GM18517 (cell line): ENCODE measurements around the gene RAD18.

Experiments
- ATAC-seq: cut with Tn5 transposase; IDR thresholded peaks from one replicate; pipeline ENCODE4 v1.9.1; 2021; ENCODE audit warnings: mild to moderate bottlenecking, moderate library complexity; ENCODE audit not compliant: unreplicated experiment

The RAD18 gene

DNA sequence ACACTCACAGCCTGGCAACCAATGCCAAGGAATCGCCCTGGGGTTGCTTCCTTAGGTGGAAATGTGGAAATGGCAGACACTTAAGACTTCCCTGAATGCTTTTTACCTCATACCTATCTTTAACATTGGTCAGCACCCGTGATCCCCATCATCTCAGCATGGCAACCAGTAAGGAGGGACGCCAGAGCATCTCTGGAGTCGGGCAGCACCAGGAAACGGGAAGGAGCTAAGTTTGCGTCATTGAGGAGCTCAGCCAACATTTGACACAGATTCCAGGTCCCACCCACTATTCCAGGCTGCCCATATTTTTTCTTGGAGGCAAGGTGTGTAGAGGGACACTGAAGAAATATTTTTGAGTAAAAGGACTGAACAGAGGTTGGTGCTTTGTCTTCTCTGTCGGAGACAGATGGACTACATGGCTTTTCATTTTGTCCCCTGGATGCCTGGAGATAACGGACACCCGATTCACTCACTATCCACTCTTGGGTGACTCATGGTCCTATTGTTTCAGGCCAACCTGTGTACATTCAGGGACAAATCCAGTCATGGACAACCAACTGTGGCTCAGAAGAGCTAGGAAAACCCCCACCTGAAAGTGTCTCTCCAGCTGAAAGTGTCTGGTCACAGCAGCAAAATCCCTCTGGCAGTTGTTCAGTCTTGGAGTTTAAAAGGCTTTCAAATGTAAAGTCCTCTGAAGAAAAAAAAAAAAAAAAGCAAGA, 123.5 kb downstream of the RAD18 start:
- ATAC-seq, result no peak

DNA sequence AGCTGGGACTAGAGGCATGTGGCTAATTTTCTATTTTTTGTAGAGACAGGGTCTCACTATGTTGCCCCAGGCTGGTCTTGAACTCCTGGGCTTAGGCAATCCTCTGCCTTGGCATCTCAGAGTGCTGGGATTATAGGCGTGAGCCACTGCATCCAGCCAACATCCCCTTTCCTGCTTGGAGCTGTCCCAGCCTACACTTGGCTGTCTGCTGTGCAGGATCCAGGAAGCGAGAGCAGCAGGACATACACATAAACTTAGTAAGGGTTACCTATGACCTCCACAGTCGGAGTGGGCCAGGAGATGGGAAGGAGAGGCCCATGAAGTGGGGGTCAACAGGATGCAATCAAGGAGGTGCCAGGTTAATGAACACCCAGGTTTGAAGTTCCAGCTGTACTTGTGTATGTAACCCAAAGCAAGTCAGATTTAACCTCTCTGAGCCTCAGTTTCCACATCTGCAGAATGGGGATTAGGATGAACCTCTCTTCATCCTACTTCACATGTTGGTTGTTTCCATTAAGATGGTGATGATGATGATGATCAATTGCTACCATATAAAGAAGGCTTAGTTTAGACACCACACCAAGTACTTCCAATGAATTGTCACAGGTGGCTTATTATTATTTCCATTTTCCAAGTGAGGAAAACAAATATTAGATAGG, 124.4 kb downstream of the RAD18 start:
- ATAC-seq, result no peak

DNA sequence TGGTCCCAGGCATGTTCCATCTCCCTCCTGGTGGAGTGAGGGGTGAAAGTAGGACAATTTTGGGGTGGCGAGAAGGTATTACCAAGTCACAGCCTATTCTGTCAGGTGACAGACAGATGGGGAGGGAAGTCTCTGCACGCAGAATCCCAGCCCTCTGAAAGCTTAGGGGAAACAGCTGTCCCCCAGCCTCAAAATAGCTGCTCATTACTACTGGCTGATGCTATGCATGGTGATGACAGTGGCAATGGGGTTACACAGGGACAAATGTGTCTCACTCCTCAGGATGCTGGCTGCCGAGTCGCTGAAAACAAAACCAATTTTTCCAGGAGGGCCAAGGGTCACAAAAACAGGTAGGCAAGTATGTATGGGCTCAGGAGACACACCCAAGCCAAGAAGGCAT, 125.0 kb downstream of the RAD18 start:
- no peak for ATAC-seq

DNA sequence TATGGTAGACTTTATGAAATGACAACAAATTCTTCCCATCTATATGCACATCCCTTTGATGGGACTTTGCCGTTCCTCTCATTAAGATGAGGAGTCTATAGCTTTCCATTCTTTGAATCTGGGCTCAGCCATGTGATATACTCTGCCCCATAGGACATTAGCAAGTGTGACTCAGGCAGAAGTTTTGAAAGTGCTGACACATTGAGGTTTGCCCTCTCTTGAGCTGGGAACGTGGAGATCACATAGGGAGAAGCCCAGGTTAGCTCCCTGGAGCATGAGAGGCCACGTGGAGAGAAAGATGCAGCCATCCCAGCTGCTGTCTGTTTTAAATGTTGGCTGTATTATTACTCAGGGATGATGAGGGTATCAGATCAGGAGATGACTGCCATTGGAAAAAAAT, 126.1 kb downstream of the RAD18 start:
- ATAC-seq, result no peak

DNA sequence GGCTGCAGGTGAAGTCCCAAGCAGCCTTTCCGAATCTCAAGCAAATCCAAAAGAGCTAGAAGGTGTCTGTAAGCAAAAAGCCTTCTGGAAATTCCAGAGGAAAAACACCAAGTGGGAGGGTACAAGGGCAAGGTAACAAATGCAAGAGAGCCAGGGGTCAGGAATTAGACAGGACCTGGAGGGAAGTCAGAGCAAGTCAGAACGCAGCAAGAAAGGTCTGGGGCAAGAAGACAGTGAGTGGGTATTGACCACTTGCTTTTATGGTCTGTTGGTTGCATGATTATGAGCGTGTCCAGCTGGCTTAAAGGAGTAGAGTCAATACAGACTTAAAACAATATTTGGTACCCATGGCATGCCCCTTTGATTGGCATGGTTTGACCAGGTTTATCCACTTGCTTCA, 127.2 kb downstream of the RAD18 start:
- ATAC-seq, result no peak

DNA sequence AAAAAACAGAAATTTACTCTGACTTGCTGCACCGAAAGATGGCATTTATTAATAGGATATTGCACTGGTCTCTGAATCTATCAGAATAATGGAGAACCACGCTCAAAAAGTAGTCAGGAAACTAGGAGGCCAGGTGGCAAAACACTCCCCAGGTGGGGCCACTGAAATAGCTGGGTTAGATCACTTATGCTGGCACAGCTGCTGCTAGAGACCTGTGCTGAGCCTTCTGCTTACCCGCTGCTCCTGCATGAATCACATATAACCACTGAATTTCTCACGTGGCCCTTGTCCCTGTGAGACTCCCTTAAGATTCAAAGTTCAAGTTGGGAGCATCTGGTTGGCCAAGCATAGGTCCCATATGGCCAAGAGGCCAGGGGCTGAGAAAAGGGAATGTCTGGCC, 127.9 kb downstream of the RAD18 start:
- no peak for ATAC-seq

DNA sequence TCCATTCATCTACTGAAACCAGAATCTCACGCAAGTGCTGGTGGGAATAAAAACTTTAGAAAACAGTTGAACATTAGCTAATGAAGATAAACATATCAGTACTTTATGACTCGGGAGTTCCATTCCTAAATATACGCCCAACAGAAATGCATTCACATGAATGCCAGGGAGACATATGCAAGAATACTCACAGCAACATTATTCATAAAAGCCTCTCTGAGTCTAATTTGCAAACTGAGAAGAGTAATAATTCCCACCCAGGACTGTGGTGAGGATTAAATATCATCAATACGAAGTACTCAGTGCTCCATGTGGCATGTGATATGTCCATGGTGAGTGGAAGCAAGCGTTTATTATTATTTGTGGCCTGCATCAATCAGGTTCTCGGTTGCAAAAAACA, 128.3 kb downstream of the RAD18 start:
- ATAC-seq, result no peak

DNA sequence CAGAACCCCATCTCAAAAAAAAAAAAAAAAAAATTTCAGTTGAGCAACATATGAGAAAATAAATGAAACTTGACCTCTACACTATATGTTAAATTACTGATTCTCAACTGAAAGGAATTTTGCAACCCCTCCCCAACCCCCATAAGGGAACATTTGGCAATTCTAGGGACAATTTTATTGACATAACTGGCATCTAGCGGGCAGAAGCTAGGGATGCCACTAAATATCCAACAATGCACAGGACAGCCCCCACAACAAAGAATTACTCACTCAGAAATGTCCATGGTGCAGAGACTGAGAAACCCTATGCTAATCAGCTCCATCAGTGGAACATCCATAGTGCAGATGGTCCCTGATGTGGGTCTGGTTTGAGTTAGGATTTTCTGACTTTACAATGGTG, 135.6 kb downstream of the RAD18 start:
- ATAC-seq, result no peak
